HG02678 (cell line): ENCODE measurements around the gene CYP27B1.
A peak's percentile ranks its signal among the peaks of the same experiment; 100 is the strongest.

Source experiments
- ATAC-seq: cut with Tn5 transposase; IDR thresholded peaks from one replicate; pipeline ENCODE4 v1.9.1; 2021; ENCODE audit warnings: mild to moderate bottlenecking, moderate library complexity; ENCODE audit not compliant: unreplicated experiment

The CYP27B1 gene

GRCh38 chr12:57751788-57752667, 14.8 kb downstream of the CYP27B1 start, which contains the start of gene CDK4:
CDK4 (minus strand) TSS chr12:57752310; CDS start chr12:57751717, 593 bp downstream.
- peak; percentile 73 for ATAC-seq

GRCh38 chr12:57751432-57751787, 15.5 kb downstream of the CYP27B1 start:
- ATAC-seq = no peak

- ATAC-seq = no peak
Measured at GRCh38 chr12:57750561-57751431, 16.1 kb downstream of the CYP27B1 start.

GRCh38 chr12:57749061-57749460, 17.8 kb downstream of the CYP27B1 start:
- ATAC-seq = no peak

GRCh38 chr12:57746025-57746424, 20.9 kb downstream of the CYP27B1 start:
- ATAC-seq = no peak

- no peak for ATAC-seq
Measured at GRCh38 chr12:57745485-57745881, 21.4 kb downstream of the CYP27B1 start.

- ATAC-seq = peak; percentile 87
Measured at GRCh38 chr12:57744777-57745484, 21.9 kb downstream of the CYP27B1 start, which contains the start of gene TSPAN31. TSPAN31 (plus strand) TSS chr12:57745039; CDS start chr12:57745155, 116 bp downstream.

GRCh38 chr12:57744194-57744776, 22.6 kb downstream of the CYP27B1 start:
- ATAC-seq = peak; percentile 40

- ATAC-seq = no peak
Measured at GRCh38 chr12:57743769-57744168, 23.1 kb downstream of the CYP27B1 start.

GRCh38 chr12:57741844-57742738, 24.8 kb downstream of the CYP27B1 start:
- ATAC-seq = peak; percentile 55

- no peak for ATAC-seq
Measured at GRCh38 chr12:57741413-57741789, 25.5 kb downstream of the CYP27B1 start.

- ATAC-seq = peak; percentile 43
Measured at GRCh38 chr12:57740656-57741412, 26.0 kb downstream of the CYP27B1 start.

GRCh38 chr12:57739914-57740538, 26.9 kb downstream of the CYP27B1 start:
- no peak for ATAC-seq

GRCh38 chr12:57739387-57739786, 27.5 kb downstream of the CYP27B1 start:
- no peak for ATAC-seq

GRCh38 chr12:57738661-57739237, 28.1 kb downstream of the CYP27B1 start, which contains the start of gene AGAP2:
AGAP2 (minus strand) TSS chr12:57738742; CDS start chr12:57738246, 496 bp downstream.
- no peak for ATAC-seq

- ATAC-seq = no peak
Measured at GRCh38 chr12:57737467-57738460, 29.1 kb downstream of the CYP27B1 start.
